Karpas-422 (cell line): ENCODE data around the gene TEX101. TPM values are rescaled to one million over a fixed set of nuclear protein-coding genes. Genes with fewer than 3 reads are reported as not detected.
"Not testable (repeated sequence)": the region's sequence is repeated elsewhere in the genome, so short reads cannot be mapped to it uniquely, and the experiment has no call there.

Source experiments
- DNase-seq: peaks from one replicate; pipeline ENCODE4 v3.0.0-alpha.2; 2015
- H2AFZ ChIP-seq: fragments of 200-600 bp; sonication (generic); 2 replicates; pipeline ENCODE4 v1.6.1; 2014; ENCODE audit warnings: antibody characterized with exemption, low read length, mixed read lengths
- H3K27ac ChIP-seq: fragments of 200-600 bp; sonication (generic); 2 replicates; pipeline ENCODE4 v1.5.1; 2014; ENCODE audit warnings: mild to moderate bottlenecking, low read length, moderate library complexity
- H3K27me3 ChIP-seq: fragments of 200-600 bp; sonication (generic); 2 replicates; pipeline ENCODE4 v1.6.1; 2014; ENCODE audit warnings: low read length, mixed read lengths
- H3K36me3 ChIP-seq: fragments of 200-600 bp; sonication (generic); 2 replicates; pipeline ENCODE4 v1.6.1; 2014; ENCODE audit warnings: low read length, mixed read lengths; ENCODE audit not compliant: insufficient read depth
- H3K4me1 ChIP-seq: fragments of 200-600 bp; sonication (generic); 2 replicates; pipeline ENCODE4 v1.6.1; 2014; ENCODE audit warnings: mild to moderate bottlenecking, low read length, mixed read lengths
- H3K4me2 ChIP-seq: fragments of 200-600 bp; sonication (generic); 2 replicates; pipeline ENCODE4 v1.6.1; 2014; ENCODE audit warnings: low read length, low read depth, mild to moderate bottlenecking; ENCODE audit not compliant: poor library complexity, severe bottlenecking
- H3K4me3 ChIP-seq: fragments of 200-600 bp; sonication (generic); 2 replicates; pipeline ENCODE4 v1.5.1; 2014; ENCODE audit warnings: mild to moderate bottlenecking, antibody characterized with exemption, low read length, mixed read lengths
- H3K79me2 ChIP-seq: fragments of 200-600 bp; sonication (generic); 2 replicates; pipeline ENCODE4 v1.6.1; 2014; ENCODE audit warnings: mild to moderate bottlenecking, low read length, mixed read lengths
- H3K9ac ChIP-seq: fragments of 200-600 bp; sonication (generic); 2 replicates; pipeline ENCODE4 v1.6.0; 2014; ENCODE audit warnings: low read length
- H3K9me2 ChIP-seq: fragments of 200-600 bp; sonication (generic), shearing (Covaris generic); replicated peaks from 2 replicates; pipeline ENCODE4 v1.6.0; 2014; ENCODE audit warnings: mild to moderate bottlenecking, low read length, moderate library complexity; ENCODE audit not compliant: insufficient read depth
- H3K9me3 ChIP-seq: fragments of 300-700, 200-600 bp; sonication (generic); 2 replicates; pipeline ENCODE4 v1.6.1; 2014; ENCODE audit warnings: low read length, mixed read lengths
- H4K20me1 ChIP-seq: fragments of 200-600 bp; sonication (generic); 2 replicates; pipeline ENCODE4 v1.6.1; 2014; ENCODE audit warnings: mild to moderate bottlenecking, antibody characterized with exemption, low read length, low read depth; ENCODE audit not compliant: insufficient read depth
- total RNA-seq: library from RNA; depleted of rRNA; stranded (reverse); fragments of >200 nt; shearing (Covaris generic); gene quantifications from 2 replicates; pipeline ENCODE4 v1.2.3, GENCODE V29; 2014; ENCODE audit warnings: low replicate concordance

The TEX101 gene
- total RNA-seq, 1 experiment from 2014 or later, result not detected

GRCh38 chr19:43435775-43436174 is 21.1 kb downstream of the TEX101 start:
- no peaks in the 10 kb centered on the region for H3K4me1 ChIP-seq
- no peaks in the 10 kb centered on the region for H3K9me2 ChIP-seq

GRCh38 chr19:43437284-43437683 is 22.6 kb downstream of the TEX101 start:
- not testable (repeated sequence) for DNase-seq, H3K4me1 ChIP-seq, H3K27ac ChIP-seq, H3K4me3 ChIP-seq, H4K20me1 ChIP-seq, H3K9me3 ChIP-seq, H3K27me3 ChIP-seq, H3K4me2 ChIP-seq, H3K9me2 ChIP-seq, H2AFZ ChIP-seq, H3K79me2 ChIP-seq, H3K36me3 ChIP-seq, H3K9ac ChIP-seq

More at GRCh38 chr19:43435775-43436174, 21.1 kb downstream of the TEX101 start:
- Histone ChIP-seq H4K20me1 (no peaks in the 10 kb centered on the region), H3K27me3 (no peaks in the 10 kb centered on the region), H3K79me2 (no peaks in the 10 kb centered on the region), H2AFZ (no peak overlapping the region), H3K4me2 (no peak overlapping the region), H3K9me3 (no peaks in the 10 kb centered on the region), H3K4me3 (no peak overlapping the region), H3K9ac (no peak overlapping the region), H3K27ac (no peak overlapping the region), H3K36me3 (no peaks in the 10 kb centered on the region)
- DNase-seq, result no peak

GRCh38 chr19:43437712-43438111 is 23.0 kb downstream of the TEX101 start:
- no peak overlapping the region for H3K9ac ChIP-seq
- H3K4me3 ChIP-seq, result no peak overlapping the region
- H3K36me3 ChIP-seq, result no peaks in the 10 kb centered on the region
- no peaks in the 10 kb centered on the region for H3K9me3 ChIP-seq
- H4K20me1 ChIP-seq, result no peaks in the 10 kb centered on the region
- H3K4me2 ChIP-seq, result no peak overlapping the region
- H2AFZ ChIP-seq, result no peak overlapping the region
- H3K9me2 ChIP-seq, result no peaks in the 10 kb centered on the region
- no peak for DNase-seq
- no peaks in the 10 kb centered on the region for H3K4me1 ChIP-seq
- H3K79me2 ChIP-seq, result no peaks in the 10 kb centered on the region
- no peaks in the 10 kb centered on the region for H3K27me3 ChIP-seq
- H3K27ac ChIP-seq, result no peak overlapping the region

GRCh38 chr19:43438291-43439031 is 23.8 kb downstream of the TEX101 start:
- no peaks in the 10 kb centered on the region for H3K27me3 ChIP-seq
- H4K20me1 ChIP-seq, result no peaks in the 10 kb centered on the region
- H3K79me2 ChIP-seq, result no peaks in the 10 kb centered on the region
- H3K36me3 ChIP-seq, result no peaks in the 10 kb centered on the region
- H3K4me1 ChIP-seq, result no peaks in the 10 kb centered on the region
- H3K27ac ChIP-seq, result no peak overlapping the region
- H3K9me3 ChIP-seq, result no peaks in the 10 kb centered on the region
- DNase-seq, result no peak
- no peak overlapping the region for H3K9ac ChIP-seq
- H3K4me2 ChIP-seq, result no peak overlapping the region
- H2AFZ ChIP-seq, result no peak overlapping the region
- no peak overlapping the region for H3K4me3 ChIP-seq
- no peaks in the 10 kb centered on the region for H3K9me2 ChIP-seq

- H3K27me3 ChIP-seq, result no peaks in the 10 kb centered on the region
- H3K27ac ChIP-seq, result no peak overlapping the region
- H3K4me1 ChIP-seq, result no peaks in the 10 kb centered on the region
- H3K9me2 ChIP-seq, result no peaks in the 10 kb centered on the region
- H3K36me3 ChIP-seq, result no peaks in the 10 kb centered on the region
- H4K20me1 ChIP-seq, result no peaks in the 10 kb centered on the region
- H3K9ac ChIP-seq, result no peak overlapping the region
- H3K4me3 ChIP-seq, result no peak overlapping the region
- no peak overlapping the region for H2AFZ ChIP-seq
- DNase-seq, result no peak
- no peak overlapping the region for H3K4me2 ChIP-seq
- H3K79me2 ChIP-seq, result no peaks in the 10 kb centered on the region
- H3K9me3 ChIP-seq, result no peaks in the 10 kb centered on the region
Observed at GRCh38 chr19:43439032-43439708, 24.5 kb downstream of the TEX101 start.

GRCh38 chr19:43439709-43440063 is 25.0 kb downstream of the TEX101 start:
- no peak overlapping the region for H3K4me2 ChIP-seq

GRCh38 chr19:43441716-43442115 is 27.0 kb downstream of the TEX101 start:
- Histone ChIP-seq H3K4me3 (no peak overlapping the region), H2AFZ (no peak overlapping the region), H3K79me2 (no peaks in the 10 kb centered on the region), H3K9me2 (no peaks in the 10 kb centered on the region), H3K9me3 (no peaks in the 10 kb centered on the region), H3K4me2 (no peak overlapping the region), H3K27me3 (no peaks in the 10 kb centered on the region), H3K9ac (no peak overlapping the region), H4K20me1 (no peaks in the 10 kb centered on the region), H3K36me3 (no peaks in the 10 kb centered on the region), H3K4me1 (no peaks in the 10 kb centered on the region), H3K27ac (no peak overlapping the region)
- DNase-seq, result no peak

More at GRCh38 chr19:43439709-43440063, 25.0 kb downstream of the TEX101 start:
- H3K36me3 ChIP-seq, result no peaks in the 10 kb centered on the region
- H3K27ac ChIP-seq, result no peak overlapping the region
- H4K20me1 ChIP-seq, result no peaks in the 10 kb centered on the region
- no peaks in the 10 kb centered on the region for H3K27me3 ChIP-seq
- H3K9me3 ChIP-seq, result no peaks in the 10 kb centered on the region
- no peak overlapping the region for H3K4me3 ChIP-seq
- no peak overlapping the region for H3K9ac ChIP-seq
- H3K9me2 ChIP-seq, result no peaks in the 10 kb centered on the region
- DNase-seq, result no peak
- H3K4me1 ChIP-seq, result no peaks in the 10 kb centered on the region
- H3K79me2 ChIP-seq, result no peaks in the 10 kb centered on the region
- H2AFZ ChIP-seq, result no peak overlapping the region

- not testable (repeated sequence) for H3K9me2 ChIP-seq, H3K9ac ChIP-seq, H3K4me3 ChIP-seq, DNase-seq, H3K9me3 ChIP-seq, H3K27ac ChIP-seq, H3K79me2 ChIP-seq, H3K4me2 ChIP-seq, H3K4me1 ChIP-seq, H3K36me3 ChIP-seq, H4K20me1 ChIP-seq, H3K27me3 ChIP-seq, H2AFZ ChIP-seq
Observed at GRCh38 chr19:43444091-43444490, 29.4 kb downstream of the TEX101 start.
